Measurements from ENCODE around the gene OR2S2. TPM values are rescaled to one million over a fixed set of nuclear protein-coding genes. Genes with fewer than 3 reads are reported as not detected.
A peak's percentile ranks its signal among the peaks of the same experiment; 100 is the strongest.

OR2S2 gene
- total RNA-seq, 1 experiment from 2014 or later = not detected

DNA sequence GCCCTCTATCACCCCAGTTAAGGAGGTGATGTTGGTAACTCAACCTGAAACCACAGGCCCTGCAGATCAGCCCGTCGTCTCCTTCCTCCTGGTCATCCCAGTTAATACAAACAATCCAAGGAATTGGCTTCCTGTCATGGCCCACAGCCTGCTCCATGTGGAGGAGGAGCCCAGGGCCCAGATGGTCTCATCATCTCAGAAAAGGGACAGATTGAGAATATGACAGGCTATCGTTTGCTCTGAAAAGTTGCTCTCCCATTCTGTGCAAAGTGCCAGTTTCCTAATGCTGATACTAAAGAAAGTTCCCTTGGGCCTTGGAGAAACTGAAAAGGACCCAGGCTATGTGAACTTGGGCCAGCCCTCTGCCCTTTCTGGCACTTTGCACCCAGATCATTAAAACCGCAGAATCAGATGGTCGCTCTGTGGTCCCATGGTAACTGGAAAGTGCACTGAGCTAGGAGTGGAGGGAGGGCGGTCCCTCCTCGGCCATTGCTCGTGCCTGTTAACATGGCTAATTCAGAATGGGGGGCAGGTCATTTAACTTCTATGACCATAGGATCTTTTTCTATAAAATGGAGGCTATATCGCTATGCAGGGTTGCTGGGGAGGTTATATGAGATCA is 49.3 kb downstream of the OR2S2 start:
- DNase-seq (ENCODE audit: unreplicated experiment) = no peak
- Mint-ChIP-seq H3K9me3 (ENCODE audit: unreplicated experiment) (no peaks in the 10 kb centered on the region), H3K4me1 (ENCODE audit: insufficient read depth, unreplicated experiment) (peaks cover 46% of the 10 kb centered on the region), H3K27me3 (ENCODE audit: insufficient read depth, unreplicated experiment) (no peaks in the 10 kb centered on the region), H3K4me3 (ENCODE audit: unreplicated experiment) (peak overlapping the region; percentile 78), H3K36me3 (ENCODE audit: insufficient read depth, unreplicated experiment) (no peaks in the 10 kb centered on the region), H3K27ac (ENCODE audit: low read depth, unreplicated experiment) (peak overlapping the region; percentile 76)
- CTCF ChIA-PET = interaction anchor here (0.6 to 3.9 kb wide), 8 partner anchors 10 to 248 kb away, joined by 3 to 15 read pairs (median 4); no protein-coding TSS in a partner anchor
- BruUV-seq (replicated peaks) = TSS peak; percentile 41
- TF ChIP-seq, protein P1, sequence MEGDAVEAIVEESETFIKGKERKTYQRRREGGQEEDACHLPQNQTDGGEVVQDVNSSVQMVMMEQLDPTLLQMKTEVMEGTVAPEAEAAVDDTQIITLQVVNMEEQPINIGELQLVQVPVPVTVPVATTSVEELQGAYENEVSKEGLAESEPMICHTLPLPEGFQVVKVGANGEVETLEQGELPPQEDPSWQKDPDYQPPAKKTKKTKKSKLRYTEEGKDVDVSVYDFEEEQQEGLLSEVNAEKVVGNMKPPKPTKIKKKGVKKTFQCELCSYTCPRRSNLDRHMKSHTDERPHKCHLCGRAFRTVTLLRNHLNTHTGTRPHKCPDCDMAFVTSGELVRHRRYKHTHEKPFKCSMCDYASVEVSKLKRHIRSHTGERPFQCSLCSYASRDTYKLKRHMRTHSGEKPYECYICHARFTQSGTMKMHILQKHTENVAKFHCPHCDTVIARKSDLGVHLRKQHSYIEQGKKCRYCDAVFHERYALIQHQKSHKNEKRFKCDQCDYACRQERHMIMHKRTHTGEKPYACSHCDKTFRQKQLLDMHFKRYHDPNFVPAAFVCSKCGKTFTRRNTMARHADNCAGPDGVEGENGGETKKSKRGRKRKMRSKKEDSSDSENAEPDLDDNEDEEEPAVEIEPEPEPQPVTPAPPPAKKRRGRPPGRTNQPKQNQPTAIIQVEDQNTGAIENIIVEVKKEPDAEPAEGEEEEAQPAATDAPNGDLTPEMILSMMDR (IDR thresholded peaks at IDR 0.05; ENCODE audit: unreplicated experiment) = no peak
- intact Hi-C loops (cut with micrococcal nuclease) = loop anchor here (10.0 kb wide), 1 partner anchor 254 kb away; the partner anchor contains the start of genes CCDC107, RMRP and SIT1
- POLR2A ChIA-PET = interaction anchor here (1.5 to 4.8 kb wide), 8 partner anchors 12 to 161 kb away, joined by 3 to 55 read pairs (median 16); partner anchors contain the start of genes GBA2 and RGP1

DNA sequence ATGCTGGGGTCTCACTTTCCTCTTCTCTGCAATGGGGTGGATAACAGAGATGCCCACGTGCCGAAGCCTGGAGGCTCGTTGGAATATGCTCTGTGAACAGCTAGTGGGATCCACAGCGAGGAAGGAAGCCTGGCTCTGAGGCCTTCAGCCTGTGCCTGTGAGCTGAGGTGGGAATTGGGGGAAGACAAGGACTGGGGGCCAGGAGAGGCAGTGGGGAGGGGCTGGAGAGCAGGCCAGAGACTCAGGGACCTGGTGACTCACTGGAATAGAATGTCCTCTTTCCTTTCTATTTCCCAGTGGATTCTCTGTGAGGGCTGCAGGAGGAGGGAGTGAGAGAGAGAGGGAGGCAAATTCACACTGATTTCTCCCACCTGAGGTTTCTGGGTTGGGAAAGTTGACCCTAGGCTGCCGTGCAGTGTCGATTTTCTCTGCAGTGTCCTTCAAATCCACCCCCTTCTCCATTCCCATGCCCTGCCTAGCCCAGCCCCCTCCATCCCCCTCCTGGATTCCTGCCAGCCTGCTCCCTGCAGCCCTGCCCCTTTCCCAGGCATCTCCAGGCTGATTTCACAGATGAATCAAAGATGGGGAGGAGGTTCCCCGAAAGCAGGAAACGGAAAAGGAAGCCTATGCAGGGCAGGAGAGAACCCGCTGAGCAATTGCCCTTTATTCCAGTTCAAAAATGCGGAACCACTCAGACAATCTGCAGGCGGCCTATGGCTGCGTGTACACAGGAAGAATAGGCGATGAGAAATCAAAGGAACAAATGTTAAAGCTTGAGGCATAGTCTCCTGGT is 50.0 kb downstream of the OR2S2 start:
- peaks cover 46% of the 10 kb centered on the region for H3K4me1 Mint-ChIP-seq (ENCODE audit: insufficient read depth, unreplicated experiment)
- intact Hi-C loops (cut with micrococcal nuclease) = loop anchor here (2.0 to 10.0 kb wide), 2 partner anchors 117 to 253 kb away; partner anchors contain the start of genes CCDC107, NPR2, RMRP and SIT1
- no TSS peak for BruUV-seq (replicated peaks)
- ChIA-PET POLR2A (interaction anchor here (0.8 to 4.8 kb wide), 16 partner anchors 13 to 179 kb away, joined by 3 to 55 read pairs (median 6); partner anchors contain the start of genes GBA2, HINT2 and RGP1), CTCF (interaction anchor here (0.5 to 7.8 kb wide), 11 partner anchors 10 to 249 kb away, joined by 3 to 88 read pairs (median 3); no protein-coding TSS in a partner anchor)
- peak; percentile 98 for DNase-seq (ENCODE audit: unreplicated experiment)
- no peaks in the 10 kb centered on the region for H3K27me3 Mint-ChIP-seq (ENCODE audit: insufficient read depth, unreplicated experiment)
- TF ChIP-seq, protein P1 (IDR thresholded peaks at IDR 0.05; ENCODE audit: unreplicated experiment) = no peak
- no peaks in the 10 kb centered on the region for H3K9me3 Mint-ChIP-seq (ENCODE audit: unreplicated experiment)
- peak overlapping the region; percentile 76 for H3K27ac Mint-ChIP-seq (ENCODE audit: low read depth, unreplicated experiment)
- no peaks in the 10 kb centered on the region for H3K36me3 Mint-ChIP-seq (ENCODE audit: insufficient read depth, unreplicated experiment)
- H3K4me3 Mint-ChIP-seq (ENCODE audit: unreplicated experiment) = peak overlapping the region; percentile 78

Other genes with a start within 250 kb of the OR2S2 start
- 224 and 256 TPM in 2 replicates for gene TLN1, start 226.0 kb downstream of the OR2S2 start, total RNA-seq (2022)
- gene CREB3, start 225.5 kb downstream of the OR2S2 start, total RNA-seq (2022) = 58.7 and 66.2 TPM in 2 replicates
- 51.3 and 55.2 TPM in 2 replicates for gene GBA2, start 208.9 kb downstream of the OR2S2 start, total RNA-seq (2022)
- gene RGP1, start 208.9 kb downstream of the OR2S2 start, total RNA-seq (2022) = 33.8 and 35.8 TPM in 2 replicates
- not detected in 2 replicates for gene MSMP, start 203.9 kb downstream of the OR2S2 start, total RNA-seq (2022)
- 5.7 and 10.0 TPM in 2 replicates for gene NPR2, start 166.6 kb downstream of the OR2S2 start, total RNA-seq (2022)
- 0.37 and 1.1 TPM in 2 replicates for gene SPAG8, start 145.9 kb downstream of the OR2S2 start, total RNA-seq (2022)
- 45.4 and 48.2 TPM in 2 replicates for gene HINT2, start 143.1 kb downstream of the OR2S2 start, total RNA-seq (2022)
- not detected in 2 replicates for gene FAM221B, start 129.4 kb downstream of the OR2S2 start, total RNA-seq (2022)
- 4.6 and 7.0 TPM in 2 replicates for gene TMEM8B, start 128.9 kb downstream of the OR2S2 start, total RNA-seq (2022)
- gene OR13J1, start 87.8 kb downstream of the OR2S2 start, total RNA-seq (2022) = not detected in 2 replicates
- gene HRCT1, start 52.0 kb downstream of the OR2S2 start, total RNA-seq (2022) = 4.4 and 6.0 TPM in 2 replicates
- gene SPAAR, start 48.7 kb downstream of the OR2S2 start, total RNA-seq (2022) = 0.27 and 0.72 TPM in 2 replicates
- gene RECK, start 78.8 kb upstream of the OR2S2 start, total RNA-seq (2022) = 3.3 and 3.7 TPM in 2 replicates
- gene GLIPR2, start 178.6 kb upstream of the OR2S2 start, total RNA-seq (2022) = 0.96 and 3.1 TPM in 2 replicates
- gene CCIN, start 211.2 kb upstream of the OR2S2 start, total RNA-seq (2022) = not detected in 2 replicates
- 189 and 218 TPM in 2 replicates for gene CLTA, start 232.8 kb upstream of the OR2S2 start, total RNA-seq (2022)